Adipocyte (in vitro differentiated cells): ENCODE measurements around the gene ZNF808.
A peak's percentile ranks its signal among the peaks of the same experiment; 100 is the strongest.
"Not testable (repeated sequence)": the region's sequence is repeated elsewhere in the genome, so short reads cannot be mapped to it uniquely, and the experiment has no call there.

ENCODE experiments used
- DNase-seq: peaks from one replicate; pipeline ENCODE4 v3.0.0-alpha.2; 2015; ENCODE audit warnings: low read depth
- H3K27me3 ChIP-seq: replicated peaks from 2 replicates; pipeline ENCODE4 v1.7.0; 2013; ENCODE audit warnings: mild to moderate bottlenecking, low read length, moderate library complexity; ENCODE audit not compliant: control insufficient read depth, insufficient read depth
- H3K36me3 ChIP-seq: 2 replicates; pipeline ENCODE4 v1.7.0; 2013; ENCODE audit warnings: low read length, mild to moderate bottlenecking, moderate library complexity; ENCODE audit not compliant: control insufficient read depth, insufficient read depth, severe bottlenecking
- H3K4me1 ChIP-seq: 2 replicates; pipeline ENCODE4 v1.7.0; 2013; ENCODE audit warnings: mild to moderate bottlenecking, low read length, moderate library complexity; ENCODE audit not compliant: control insufficient read depth, insufficient read depth
- H3K4me3 ChIP-seq: 2 replicates; pipeline ENCODE4 v1.7.0; 2013; ENCODE audit warnings: mild to moderate bottlenecking, low read length, moderate library complexity
- H3K9ac ChIP-seq: 2 replicates; pipeline ENCODE4 v1.7.0; 2013; ENCODE audit warnings: mild to moderate bottlenecking, low read length, moderate library complexity
- H3K9me3 ChIP-seq: 2 replicates; pipeline ENCODE4 v1.7.0; 2013; ENCODE audit warnings: mild to moderate bottlenecking, low read length, moderate library complexity; ENCODE audit not compliant: control insufficient read depth

Gene ZNF808

DNA sequence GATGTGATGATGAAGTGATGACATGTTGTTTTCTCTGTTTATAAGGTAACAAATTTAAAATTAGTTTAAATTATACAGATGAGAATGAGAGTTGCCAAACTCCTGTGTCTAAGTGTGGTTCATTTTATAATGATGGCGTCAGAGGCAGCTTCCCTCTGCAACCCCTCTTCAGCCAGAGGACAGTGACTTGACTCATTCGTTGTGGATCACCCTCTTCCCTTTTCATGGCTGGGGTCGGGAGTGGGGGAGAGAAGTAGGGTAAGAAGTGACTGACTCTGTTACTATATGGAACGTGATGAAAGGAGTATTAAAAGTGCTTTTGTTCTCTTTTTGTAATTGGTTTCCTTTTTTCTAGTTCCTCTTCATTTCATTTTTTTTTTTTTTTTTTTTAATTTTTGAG is 11.3 kb downstream of the ZNF808 start:
- not testable (repeated sequence) for H3K4me1 ChIP-seq, DNase-seq, H3K9ac ChIP-seq, H3K27me3 ChIP-seq, H3K4me3 ChIP-seq, H3K9me3 ChIP-seq
- peaks cover 19% of the 10 kb centered on the region for H3K36me3 ChIP-seq

DNA sequence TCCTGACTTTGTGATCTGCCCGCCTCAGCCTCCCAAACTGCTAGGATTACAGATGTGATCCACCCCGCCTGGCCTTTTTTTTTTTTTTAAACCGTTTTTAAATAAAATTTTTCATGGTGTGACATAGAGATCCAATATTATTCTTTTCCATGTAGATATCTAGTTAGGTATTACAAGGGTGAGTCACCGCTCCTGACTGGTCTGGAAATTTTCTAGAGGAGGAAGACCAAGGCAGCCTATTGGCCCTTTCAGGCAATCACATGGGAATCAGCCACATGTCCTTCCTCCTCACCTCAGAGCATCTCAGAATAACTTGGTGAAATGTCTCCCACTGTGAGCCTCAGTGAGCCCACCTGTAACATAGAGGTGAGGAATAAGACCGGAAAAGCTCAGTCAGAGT is 13.7 kb downstream of the ZNF808 start:
- H3K36me3 ChIP-seq = peaks cover 40% of the 10 kb centered on the region
- H3K9me3 ChIP-seq, DNase-seq, H3K27me3 ChIP-seq, H3K4me3 ChIP-seq, H3K4me1 ChIP-seq, H3K9ac ChIP-seq: not testable (repeated sequence)

DNA sequence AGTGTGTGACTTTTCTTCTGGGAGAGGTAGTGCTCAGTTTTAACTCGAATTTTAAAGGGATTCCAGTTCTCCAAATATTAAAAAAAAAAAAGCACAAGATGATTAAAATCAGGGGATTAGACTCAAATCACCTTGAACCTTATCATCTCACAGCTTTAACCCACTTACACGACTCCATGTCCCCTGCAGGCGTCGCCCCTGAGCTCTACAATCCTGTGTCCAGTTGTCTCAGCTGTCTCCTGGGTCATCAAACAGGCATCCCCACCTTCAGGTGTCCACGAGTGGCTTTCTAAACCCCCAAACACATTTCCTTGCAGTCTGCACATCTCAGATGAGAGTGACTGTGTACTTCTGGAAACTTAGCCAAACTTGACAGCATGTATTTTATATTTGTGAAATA is 14.1 kb downstream of the ZNF808 start:
- peaks cover 44% of the 10 kb centered on the region for H3K36me3 ChIP-seq
- no peak overlapping the region for H3K9ac ChIP-seq
- no peaks in the 10 kb centered on the region for H3K27me3 ChIP-seq
- H3K4me1 ChIP-seq = no peaks in the 10 kb centered on the region
- H3K4me3 ChIP-seq = no peak overlapping the region
- no peak for DNase-seq
- peaks cover 8% of the 10 kb centered on the region for H3K9me3 ChIP-seq

DNA sequence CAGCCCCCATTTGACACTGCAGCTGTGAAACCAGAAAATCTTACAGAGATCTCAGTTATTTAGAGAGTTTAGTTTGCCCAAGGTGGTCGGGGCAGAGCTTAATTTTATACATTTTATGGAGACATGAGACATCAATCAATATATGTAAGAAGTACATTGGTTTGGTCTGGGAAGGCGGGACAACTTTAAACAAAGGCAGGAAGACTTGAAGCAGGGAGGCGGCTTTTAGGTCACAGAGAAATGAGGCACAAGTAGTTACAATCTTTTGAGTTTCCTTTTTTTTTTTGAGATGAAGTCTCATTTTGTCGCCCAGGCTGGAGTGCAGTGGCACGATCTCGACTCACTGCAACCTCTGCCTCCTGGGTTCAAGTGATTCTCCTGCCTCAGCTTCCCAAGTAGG is 15.1 kb downstream of the ZNF808 start:
- H3K4me3 ChIP-seq, H3K9ac ChIP-seq, H3K27me3 ChIP-seq, H3K4me1 ChIP-seq, DNase-seq: not testable (repeated sequence)
- H3K9me3 ChIP-seq = peaks cover 14% of the 10 kb centered on the region
- H3K36me3 ChIP-seq = peaks cover 53% of the 10 kb centered on the region

DNA sequence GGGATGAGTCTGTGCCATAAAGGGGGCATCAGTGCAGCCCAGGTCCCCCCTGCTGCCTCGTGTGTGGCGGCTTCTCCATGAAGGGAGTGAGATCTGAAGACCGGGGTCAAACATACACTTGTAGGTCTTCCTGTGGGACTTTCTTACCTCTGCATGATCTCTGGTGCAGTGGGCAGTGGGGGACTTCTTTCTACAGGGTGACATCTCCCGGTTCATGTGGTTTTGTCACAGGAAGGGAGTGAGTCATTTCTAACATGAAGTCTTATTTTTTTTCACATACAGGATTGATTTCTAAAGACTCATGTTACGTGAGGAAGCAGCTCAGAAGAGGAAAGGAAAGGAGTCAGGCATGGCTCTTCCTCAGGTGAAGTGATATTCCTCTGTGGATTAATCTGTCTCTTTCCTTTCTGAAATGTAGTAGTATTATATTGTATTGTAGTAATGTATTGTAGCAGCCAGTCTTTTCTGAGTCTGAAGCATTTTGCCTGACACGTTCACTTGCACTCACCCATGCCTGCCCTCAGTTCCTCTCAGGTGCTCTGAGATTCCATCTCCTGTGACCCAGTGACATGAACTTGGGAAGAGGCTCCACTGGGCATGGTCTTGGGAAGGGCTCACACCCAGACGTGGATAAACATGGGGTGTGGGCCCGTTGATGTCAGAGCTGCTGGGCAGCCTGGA is 15.7 kb downstream of the ZNF808 start:
- H3K4me1 ChIP-seq = no peaks in the 10 kb centered on the region
- H3K4me3 ChIP-seq = no peak overlapping the region
- H3K9me3 ChIP-seq = peaks cover 18% of the 10 kb centered on the region
- no peak overlapping the region for H3K9ac ChIP-seq
- no peaks in the 10 kb centered on the region for H3K27me3 ChIP-seq
- no peak for DNase-seq
- peaks cover 59% of the 10 kb centered on the region for H3K36me3 ChIP-seq

DNA sequence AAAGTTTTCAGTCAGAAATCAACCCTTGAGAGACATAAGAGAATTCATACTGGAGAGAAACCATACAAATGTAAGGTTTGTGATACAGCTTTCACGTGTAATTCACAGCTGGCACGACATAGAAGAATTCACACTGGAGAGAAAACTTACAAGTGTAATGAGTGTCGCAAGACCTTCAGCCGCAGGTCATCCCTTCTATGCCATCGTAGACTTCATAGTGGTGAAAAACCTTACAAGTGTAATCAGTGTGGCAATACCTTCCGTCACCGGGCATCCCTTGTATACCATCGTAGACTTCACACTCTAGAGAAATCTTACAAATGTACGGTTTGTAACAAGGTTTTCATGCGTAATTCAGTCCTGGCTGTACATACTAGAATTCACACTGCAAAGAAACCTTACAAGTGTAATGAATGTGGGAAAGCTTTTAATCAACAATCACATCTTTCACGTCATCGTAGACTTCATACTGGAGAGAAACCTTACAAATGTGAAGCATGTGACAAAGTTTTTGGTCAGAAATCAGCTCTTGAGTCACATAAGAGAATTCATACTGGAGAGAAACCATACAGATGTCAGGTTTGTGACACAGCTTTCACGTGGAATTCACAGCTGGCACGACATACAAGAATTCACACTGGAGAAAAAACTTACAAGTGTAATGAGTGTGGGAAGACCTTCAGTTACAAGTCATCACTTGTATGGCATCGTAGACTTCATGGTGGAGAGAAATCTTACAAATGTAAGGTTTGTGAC is 26.9 kb downstream of the ZNF808 start:
- DNase-seq = no peak
- Histone ChIP-seq H3K27me3 (no peaks in the 10 kb centered on the region), H3K9me3 (peaks cover 96% of the 10 kb centered on the region), H3K36me3 (peaks cover 87% of the 10 kb centered on the region), H3K9ac (no peak overlapping the region), H3K4me3 (peak overlapping the region; percentile 73), H3K4me1 (no peaks in the 10 kb centered on the region)

DNA sequence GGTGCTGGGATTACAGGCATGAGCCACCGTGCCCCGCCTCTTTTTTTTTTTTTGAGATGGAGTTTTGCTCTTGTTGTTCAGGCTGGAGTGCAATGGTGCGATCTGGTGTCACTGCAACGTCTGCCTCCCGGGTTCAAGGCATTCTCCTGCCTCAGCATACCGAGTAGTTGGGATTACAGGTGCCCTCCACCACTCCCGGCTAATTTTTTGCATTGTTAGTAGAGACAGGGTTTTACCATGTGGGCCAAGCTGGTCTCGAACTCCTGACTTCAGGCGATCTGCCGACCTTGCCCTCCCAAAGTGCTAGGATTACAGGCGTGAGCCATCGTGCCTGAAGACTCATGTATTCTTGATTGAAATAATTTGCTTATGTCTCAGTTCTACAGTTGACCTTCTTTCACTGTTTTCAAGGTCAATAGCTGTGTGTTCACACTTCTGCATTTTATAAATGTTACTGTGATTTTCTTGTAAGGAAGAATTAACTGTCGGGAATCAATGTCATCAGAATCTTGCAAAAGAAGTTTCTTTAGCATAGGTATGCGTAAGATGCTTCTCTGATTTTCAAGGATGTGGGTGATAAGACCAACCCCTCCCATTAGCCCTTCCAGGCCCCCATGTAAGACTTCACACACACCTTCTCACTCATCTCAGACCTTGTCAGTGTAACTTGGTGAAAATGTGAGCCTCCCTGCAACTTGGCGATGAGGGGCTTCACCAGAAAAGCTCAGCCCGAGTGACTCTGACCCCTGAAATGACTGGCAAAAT is 29.9 kb downstream of the ZNF808 start:
- Histone ChIP-seq H3K4me3 (peak overlapping the region; percentile 62), H3K36me3 (peaks cover 77% of the 10 kb centered on the region), H3K4me1 (no peaks in the 10 kb centered on the region), H3K27me3 (no peaks in the 10 kb centered on the region), H3K9me3 (peaks cover 93% of the 10 kb centered on the region), H3K9ac (no peak overlapping the region)
- no peak for DNase-seq

DNA sequence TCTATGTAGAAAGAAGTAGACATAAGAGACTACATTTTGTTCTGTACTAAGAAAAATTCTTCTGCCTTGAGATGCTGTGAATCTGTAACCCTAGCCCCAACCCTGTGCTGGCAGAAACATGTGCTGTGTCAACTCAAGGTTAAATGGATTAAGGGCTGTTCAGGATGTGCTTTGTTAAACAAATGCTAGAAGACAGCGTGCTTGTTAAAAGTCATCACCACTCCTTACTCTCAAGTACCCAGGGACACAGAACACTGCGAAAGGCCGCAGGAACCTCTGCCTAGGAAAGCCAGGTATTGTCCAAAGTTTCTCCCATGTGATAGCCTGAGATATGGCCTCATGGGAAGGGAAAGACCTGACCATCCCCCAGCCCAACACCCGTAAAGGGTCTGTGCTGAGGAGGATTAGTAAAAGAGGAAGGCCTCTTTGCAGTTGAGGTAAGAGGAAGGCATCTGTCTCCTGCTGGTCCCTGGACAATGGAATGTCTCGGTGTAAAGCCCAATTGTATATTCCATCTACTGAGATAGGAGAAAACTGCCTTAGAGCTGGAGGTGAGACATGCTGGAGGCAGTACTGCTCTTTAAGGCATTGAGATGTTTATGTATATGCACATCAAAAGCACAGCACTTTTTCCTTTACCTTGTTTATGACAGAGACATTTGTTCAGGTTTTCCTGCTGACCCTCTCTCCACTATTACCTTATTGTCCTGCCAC is 31.4 kb downstream of the ZNF808 start:
- H3K36me3 ChIP-seq = peaks cover 77% of the 10 kb centered on the region
- H3K9me3 ChIP-seq = peaks cover 93% of the 10 kb centered on the region
- DNase-seq, H3K27me3 ChIP-seq, H3K9ac ChIP-seq, H3K4me1 ChIP-seq: not testable (repeated sequence)
- H3K4me3 ChIP-seq = peak overlapping the region; percentile 27

DNA sequence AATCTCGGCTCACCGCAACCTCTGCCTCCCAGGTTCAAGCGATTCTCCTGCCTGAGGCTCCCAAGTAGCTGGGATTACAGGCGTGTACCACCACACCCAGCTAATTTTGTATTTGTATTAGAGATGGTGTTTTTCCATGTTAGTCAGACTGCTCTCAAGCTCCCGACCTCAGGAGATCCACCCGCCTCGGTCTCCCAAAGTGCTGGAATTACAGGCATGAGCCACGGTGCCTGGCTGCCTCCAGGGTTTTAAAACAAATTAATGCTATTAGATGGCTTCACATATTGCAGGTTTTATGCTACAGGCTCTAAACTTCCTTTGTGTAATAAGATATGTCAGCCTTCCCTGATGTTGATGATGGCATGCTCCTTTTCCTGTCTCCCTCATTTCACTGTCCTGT is 34.1 kb downstream of the ZNF808 start:
- not testable (repeated sequence) for H3K27me3 ChIP-seq, H3K4me1 ChIP-seq, H3K9ac ChIP-seq, DNase-seq
- peak overlapping the region; percentile 16 for H3K4me3 ChIP-seq
- H3K36me3 ChIP-seq = peaks cover 64% of the 10 kb centered on the region
- peaks cover 86% of the 10 kb centered on the region for H3K9me3 ChIP-seq

DNA sequence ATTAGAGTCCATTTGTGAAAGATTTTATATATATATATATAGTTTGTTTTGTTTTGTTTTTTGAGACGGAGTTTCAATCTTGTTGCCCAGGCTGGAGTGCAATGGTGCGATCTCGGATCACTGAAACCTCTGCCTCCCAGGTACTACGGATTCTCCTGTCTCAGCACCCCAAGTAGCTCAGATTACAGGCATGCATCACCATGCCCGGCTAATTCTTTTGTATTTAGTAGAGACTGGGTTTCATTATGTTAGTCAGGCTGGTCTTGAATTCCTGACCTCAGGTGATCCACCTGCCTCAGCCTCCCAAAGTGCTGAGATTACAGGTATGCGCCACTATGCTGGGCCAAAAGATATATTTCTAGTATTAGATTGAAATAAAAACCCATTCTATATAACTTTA is 38.7 kb downstream of the ZNF808 start:
- H3K27me3 ChIP-seq = no peaks in the 10 kb centered on the region
- peaks cover 50% of the 10 kb centered on the region for H3K9me3 ChIP-seq
- peaks cover 10% of the 10 kb centered on the region for H3K4me1 ChIP-seq
- no peak for DNase-seq
- H3K4me3 ChIP-seq = no peak overlapping the region
- H3K9ac ChIP-seq = no peak overlapping the region
- peaks cover 29% of the 10 kb centered on the region for H3K36me3 ChIP-seq

DNA sequence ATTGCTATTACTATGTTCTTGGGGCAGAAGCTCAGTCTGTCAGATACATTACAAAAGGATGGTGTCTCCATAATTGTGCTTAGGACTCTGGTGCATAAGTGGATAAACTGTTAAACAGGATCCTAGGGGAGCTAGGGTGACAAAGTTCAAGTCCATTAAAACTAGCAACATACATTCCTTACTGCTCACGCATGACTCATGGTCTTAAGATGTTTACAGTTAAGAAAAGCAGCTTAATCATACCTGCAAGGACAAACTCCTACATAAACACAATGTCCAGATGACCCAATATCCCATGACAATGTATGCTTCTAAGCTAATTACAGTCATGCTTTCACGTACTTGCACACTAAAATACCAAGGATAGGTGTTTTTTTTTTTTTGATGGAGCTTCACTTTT is 39.1 kb downstream of the ZNF808 start:
- H3K9me3 ChIP-seq = peaks cover 46% of the 10 kb centered on the region
- H3K4me3 ChIP-seq = no peak overlapping the region
- peaks cover 10% of the 10 kb centered on the region for H3K4me1 ChIP-seq
- DNase-seq = peak; percentile 20
- peaks cover 25% of the 10 kb centered on the region for H3K36me3 ChIP-seq
- H3K9ac ChIP-seq = no peak overlapping the region
- no peaks in the 10 kb centered on the region for H3K27me3 ChIP-seq
